Measurements from ENCODE around the gene CT45A7. TPM values are rescaled to one million over a fixed set of nuclear protein-coding genes. Genes with fewer than 3 reads are reported as not detected.
"Not testable (repeated sequence)": the region's sequence is repeated elsewhere in the genome, so short reads cannot be mapped to it uniquely, and the experiment has no call there.

The CT45A7 gene
- total and polyA plus RNA-seq, 2 of the 8 experiments (the other 6 are each of a cell fraction or from before 2014, with no cell fraction given) = not detected

GRCh38 chrX:135802687-135803086 is 34.4 kb downstream of the CT45A7 start, which contains the start of gene CT45A6:
Gene CT45A6 (minus strand): TSS chrX:135802787. CDS start chrX:135798993, 3,794 bp downstream.
- H2BK5ac ChIP-seq (ENCODE audit: low read depth, low read length); H2BK15ac ChIP-seq (ENCODE audit: low read length); H2BK20ac ChIP-seq (ENCODE audit: low read length); H3K4me2 ChIP-seq (ENCODE audit: insufficient read depth in 1 of 2, low read depth in 2 of 2, low read length in 2 of 2); H4K5ac ChIP-seq (ENCODE audit: insufficient read length, low read depth, low read length); H3K79me1 ChIP-seq (ENCODE audit: low read depth, low read length); H3K27me3 ChIP-seq (replicated peaks in 1 of 4; ENCODE audit: control insufficient read depth in 3 of 4, extremely low read depth in 1 of 4, insufficient read depth in 3 of 4, low read length in 3 of 4); H3K27ac ChIP-seq (ENCODE audit: low read depth, low read length); CTCF ChIA-PET (ENCODE audit: partially characterized antibody); H3K4me1 ChIP-seq (replicated peaks in 1 of 4; ENCODE audit: control insufficient read depth in 3 of 4, insufficient read depth in 4 of 4, low read length in 3 of 4); H3K14ac ChIP-seq (ENCODE audit: insufficient read length); H3K23me2 ChIP-seq (ENCODE audit: low read depth, low read length); H4K20me1 ChIP-seq (replicated peaks in 1 of 2; ENCODE audit: control insufficient read depth in 1 of 2, insufficient read depth in 2 of 2, low read length in 2 of 2); H3K79me2 ChIP-seq (ENCODE audit: control insufficient read depth in 1 of 2, insufficient read depth in 2 of 2, low read length in 2 of 2); H2AK5ac ChIP-seq (ENCODE audit: low read depth, low read length); H3K4ac ChIP-seq (replicated peaks; ENCODE audit: insufficient read length, low read depth, low read length); H3K18ac ChIP-seq (ENCODE audit: extremely low read depth, low read length); H3K56ac ChIP-seq (replicated peaks; ENCODE audit: insufficient read length, low read depth, low read length); H3K9me3 ChIP-seq (ENCODE audit: insufficient read depth in 2 of 2, low read depth in 1 of 2, low read length in 1 of 2); H3K4me3 ChIP-seq (ENCODE audit: extremely low read depth in 1 of 4, insufficient read depth in 2 of 4, low read depth in 3 of 4, low read length in 4 of 4); H3K23ac ChIP-seq (ENCODE audit: insufficient read length); H3K9ac ChIP-seq (replicated peaks in 1 of 4; ENCODE audit: extremely low read depth in 1 of 4, low read depth in 3 of 4, low read length in 3 of 4); H2AFZ ChIP-seq (ENCODE audit: low read length); DNase-seq (ENCODE audit: low read depth in 1 of 2, low spot score in 2 of 2); H2BK12ac ChIP-seq (ENCODE audit: low read depth, low read length); H3K36me3 ChIP-seq (ENCODE audit: control insufficient read depth in 2 of 4, insufficient read depth in 4 of 4, low read length in 3 of 4); H4K91ac ChIP-seq (replicated peaks; ENCODE audit: insufficient read length, low read length); H4K8ac ChIP-seq (ENCODE audit: extremely low read depth, insufficient read depth, low read length); FAIRE-seq; H2BK120ac ChIP-seq (replicated peaks; ENCODE audit: low read depth, low read length); POLR2A ChIA-PET (ENCODE audit: partially characterized antibody): not testable (repeated sequence)
- no CpG with 5 or more reads among the region's 16 CpGs for WGBS, 2 experiments (ENCODE audit: extremely low coverage in 1 of 2, insufficient coverage in 1 of 2, insufficient read length in 1 of 2, insufficient replicate concordance in 2 of 2, low coverage in 1 of 2, low lambda C conversion rate in 2 of 2, missing lambda C conversion rate in 1 of 2)

DNA sequence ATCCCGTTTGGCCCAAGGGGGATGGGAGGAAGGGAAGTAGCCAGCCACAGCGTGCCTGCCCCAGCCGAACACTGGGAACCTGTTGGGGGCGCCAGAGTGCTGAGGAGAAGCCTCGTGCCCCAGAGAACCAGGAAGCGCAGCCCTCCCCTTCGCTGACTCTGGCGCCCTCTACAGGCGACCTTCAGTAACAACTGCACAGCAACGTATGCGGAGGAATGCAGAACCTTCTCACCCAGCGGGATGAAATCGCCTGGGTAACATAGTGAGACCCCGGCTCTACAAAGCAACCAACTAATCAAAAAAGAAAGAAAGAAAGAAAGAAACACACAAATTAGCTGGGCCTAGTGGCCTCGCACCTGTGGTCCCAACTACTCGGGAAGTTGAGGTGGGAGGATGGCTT is 51.7 kb downstream of the CT45A7 start, which contains the start of gene CT45A5:
Gene CT45A5 (minus strand): TSS at position 101 of the 400 bp plus-strand sequence. CDS start 3,774 bp downstream, outside the sequence.
- H2BK12ac ChIP-seq (ENCODE audit: low read depth, low read length); H3K4me3 ChIP-seq (ENCODE audit: extremely low read depth in 1 of 4, insufficient read depth in 2 of 4, low read depth in 3 of 4, low read length in 4 of 4); H4K8ac ChIP-seq (ENCODE audit: extremely low read depth, insufficient read depth, low read length); H2AK5ac ChIP-seq (ENCODE audit: low read depth, low read length); H3K27me3 ChIP-seq (replicated peaks in 1 of 4; ENCODE audit: control insufficient read depth in 3 of 4, extremely low read depth in 1 of 4, insufficient read depth in 3 of 4, low read length in 3 of 4); H4K20me1 ChIP-seq (replicated peaks in 1 of 2; ENCODE audit: control insufficient read depth in 1 of 2, insufficient read depth in 2 of 2, low read length in 2 of 2); CTCF ChIA-PET (ENCODE audit: partially characterized antibody); H2BK20ac ChIP-seq (ENCODE audit: low read length); H3K23ac ChIP-seq (ENCODE audit: insufficient read length); H3K4ac ChIP-seq (replicated peaks; ENCODE audit: insufficient read length, low read depth, low read length); H3K56ac ChIP-seq (replicated peaks; ENCODE audit: insufficient read length, low read depth, low read length); DNase-seq (ENCODE audit: low read depth in 1 of 2, low spot score in 2 of 2); H2BK15ac ChIP-seq (ENCODE audit: low read length); H3K79me2 ChIP-seq (ENCODE audit: control insufficient read depth in 1 of 2, insufficient read depth in 2 of 2, low read length in 2 of 2); H3K9me3 ChIP-seq (ENCODE audit: insufficient read depth in 2 of 2, low read depth in 1 of 2, low read length in 1 of 2); H3K79me1 ChIP-seq (ENCODE audit: low read depth, low read length); POLR2A ChIA-PET (ENCODE audit: partially characterized antibody); H4K91ac ChIP-seq (replicated peaks; ENCODE audit: insufficient read length, low read length); H3K23me2 ChIP-seq (ENCODE audit: low read depth, low read length); H3K9ac ChIP-seq (replicated peaks in 1 of 4; ENCODE audit: extremely low read depth in 1 of 4, low read depth in 3 of 4, low read length in 3 of 4); H3K14ac ChIP-seq (ENCODE audit: insufficient read length); H3K36me3 ChIP-seq (ENCODE audit: control insufficient read depth in 2 of 4, insufficient read depth in 4 of 4, low read length in 3 of 4); H4K5ac ChIP-seq (ENCODE audit: insufficient read length, low read depth, low read length); H3K18ac ChIP-seq (ENCODE audit: extremely low read depth, low read length); H2BK5ac ChIP-seq (ENCODE audit: low read depth, low read length); H2BK120ac ChIP-seq (replicated peaks; ENCODE audit: low read depth, low read length); H3K4me2 ChIP-seq (ENCODE audit: insufficient read depth in 1 of 2, low read depth in 2 of 2, low read length in 2 of 2); H3K4me1 ChIP-seq (replicated peaks in 1 of 4; ENCODE audit: control insufficient read depth in 3 of 4, insufficient read depth in 4 of 4, low read length in 3 of 4); H3K27ac ChIP-seq (ENCODE audit: low read depth, low read length); FAIRE-seq; H2AFZ ChIP-seq (ENCODE audit: low read length): not testable (repeated sequence)
- WGBS, 2 experiments (ENCODE audit: extremely low coverage in 1 of 2, insufficient coverage in 1 of 2, insufficient read length in 1 of 2, insufficient replicate concordance in 2 of 2, low coverage in 1 of 2, low lambda C conversion rate in 2 of 2, missing lambda C conversion rate in 1 of 2) = no CpG with 5 or more reads among the region's 16 CpGs

Data from H1 (cell line).